Limb (tissue), 2 donors: Measurements from ENCODE around the gene HMGA1.
"Not testable (repeated sequence)": the region's sequence is repeated elsewhere in the genome, so short reads cannot be mapped to it uniquely, and the experiment has no call there.

Experiments
- DNase-seq, 2 donors: peaks; one replicate each; pipeline ENCODE4 v3.0.0-alpha.2; 2016; ENCODE audit errors: extremely low spot score in 2 of 2

HMGA1 gene

DNA sequence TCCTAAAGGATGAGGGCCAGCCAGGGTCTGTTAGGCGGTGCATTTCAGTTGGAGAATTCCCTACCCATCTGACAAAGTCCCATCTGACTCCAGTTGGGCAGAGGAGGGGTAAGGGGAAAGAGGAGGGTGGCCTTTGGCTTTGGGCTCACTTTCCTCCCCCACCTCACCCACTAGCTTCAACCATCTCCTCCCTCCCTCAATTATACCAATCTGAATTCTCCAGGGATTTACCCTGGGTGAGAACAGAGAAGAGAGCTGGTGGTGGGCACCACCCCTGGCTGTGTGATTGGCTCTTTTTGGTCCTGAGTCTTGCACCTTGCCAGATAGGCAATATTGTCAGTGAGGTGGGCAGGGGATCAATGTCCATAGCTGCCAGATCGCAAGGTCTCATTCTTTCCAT, 3.2 kb downstream of the HMGA1 start:
- no peak for DNase-seq

DNA sequence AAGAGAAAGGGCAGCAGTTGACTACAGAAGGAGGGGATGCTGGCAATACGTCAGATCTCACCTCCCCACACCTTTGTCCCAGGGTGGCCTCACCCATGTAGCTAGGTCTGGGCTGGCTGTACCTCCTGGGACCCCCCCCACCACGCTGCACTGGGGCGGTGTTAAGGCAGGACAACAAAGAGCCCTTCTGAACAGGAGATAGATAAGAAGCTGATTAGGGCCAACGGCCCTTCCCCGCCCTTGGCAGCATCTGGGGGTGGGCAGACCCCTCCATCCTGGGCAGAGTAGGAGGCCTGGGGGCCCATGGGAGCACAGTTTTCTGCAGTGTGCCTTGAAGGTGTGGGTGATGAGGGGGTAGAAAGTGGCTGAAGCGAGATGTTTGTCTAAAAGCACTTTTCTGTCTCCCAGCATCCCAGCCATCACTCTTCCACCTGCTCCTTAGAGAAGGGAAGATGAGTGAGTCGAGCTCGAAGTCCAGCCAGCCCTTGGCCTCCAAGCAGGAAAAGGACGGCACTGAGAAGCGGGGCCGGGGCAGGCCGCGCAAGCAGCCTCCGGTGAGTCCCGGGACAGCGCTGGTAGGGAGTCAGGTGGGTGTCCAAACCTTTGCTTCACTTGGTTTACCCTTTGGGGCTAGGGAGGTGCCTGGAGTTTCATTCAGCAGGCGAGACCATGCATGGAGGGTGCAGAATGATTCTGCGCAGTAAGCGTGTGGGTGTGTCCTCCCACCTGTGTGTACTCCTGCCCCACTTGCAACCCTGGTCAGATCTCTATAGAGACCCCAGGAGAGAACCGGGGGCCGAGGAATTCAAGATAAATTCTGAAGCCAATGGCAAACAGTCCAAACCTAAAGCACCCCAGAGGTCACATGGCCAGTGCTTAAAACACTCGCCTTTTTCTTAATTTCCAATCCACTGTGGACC, 3.9 kb downstream of the HMGA1 start:
- no peak for DNase-seq

DNA sequence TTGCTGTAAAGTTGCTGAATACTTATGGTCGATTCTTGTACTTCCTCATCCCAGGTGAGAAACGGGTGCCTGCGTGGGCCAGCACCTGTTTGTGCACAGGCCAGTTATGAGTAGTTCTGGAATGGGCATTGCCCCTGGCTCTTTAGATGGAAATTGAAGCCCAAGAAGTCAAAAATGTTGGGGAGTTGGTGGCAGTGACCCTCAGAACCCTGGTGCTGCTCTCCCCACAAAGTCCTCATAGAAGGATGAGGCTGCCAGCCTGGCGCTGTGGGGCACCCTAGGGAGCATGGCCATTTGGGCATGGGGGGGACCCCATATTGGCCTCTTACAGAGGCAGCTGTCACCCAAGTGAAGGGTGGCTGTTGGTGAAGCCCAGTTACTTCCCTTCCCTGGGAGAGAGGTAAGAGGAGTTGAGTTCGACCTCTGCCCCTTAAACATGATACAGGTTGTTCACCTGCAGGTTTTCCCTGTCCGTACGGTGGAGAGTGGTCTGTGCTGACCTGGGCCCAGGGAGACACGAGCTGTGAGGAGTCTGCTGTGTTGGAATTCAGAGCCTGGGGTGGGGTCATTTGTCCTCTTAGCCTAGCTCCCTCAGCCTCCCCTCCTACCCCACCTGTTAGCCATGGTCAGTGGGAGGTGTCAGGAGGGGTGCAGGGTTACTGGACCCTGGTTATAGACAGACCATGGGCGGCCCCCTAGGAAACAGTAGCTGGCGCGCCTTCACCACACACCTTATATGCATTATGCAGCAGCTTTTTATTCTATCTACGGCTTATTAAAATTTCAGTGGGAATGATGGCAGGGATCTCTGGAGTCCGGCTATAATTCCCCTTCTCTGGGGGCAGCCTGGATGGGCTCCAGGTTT, 4.9 kb downstream of the HMGA1 start:
- DNase-seq = no peak

DNA sequence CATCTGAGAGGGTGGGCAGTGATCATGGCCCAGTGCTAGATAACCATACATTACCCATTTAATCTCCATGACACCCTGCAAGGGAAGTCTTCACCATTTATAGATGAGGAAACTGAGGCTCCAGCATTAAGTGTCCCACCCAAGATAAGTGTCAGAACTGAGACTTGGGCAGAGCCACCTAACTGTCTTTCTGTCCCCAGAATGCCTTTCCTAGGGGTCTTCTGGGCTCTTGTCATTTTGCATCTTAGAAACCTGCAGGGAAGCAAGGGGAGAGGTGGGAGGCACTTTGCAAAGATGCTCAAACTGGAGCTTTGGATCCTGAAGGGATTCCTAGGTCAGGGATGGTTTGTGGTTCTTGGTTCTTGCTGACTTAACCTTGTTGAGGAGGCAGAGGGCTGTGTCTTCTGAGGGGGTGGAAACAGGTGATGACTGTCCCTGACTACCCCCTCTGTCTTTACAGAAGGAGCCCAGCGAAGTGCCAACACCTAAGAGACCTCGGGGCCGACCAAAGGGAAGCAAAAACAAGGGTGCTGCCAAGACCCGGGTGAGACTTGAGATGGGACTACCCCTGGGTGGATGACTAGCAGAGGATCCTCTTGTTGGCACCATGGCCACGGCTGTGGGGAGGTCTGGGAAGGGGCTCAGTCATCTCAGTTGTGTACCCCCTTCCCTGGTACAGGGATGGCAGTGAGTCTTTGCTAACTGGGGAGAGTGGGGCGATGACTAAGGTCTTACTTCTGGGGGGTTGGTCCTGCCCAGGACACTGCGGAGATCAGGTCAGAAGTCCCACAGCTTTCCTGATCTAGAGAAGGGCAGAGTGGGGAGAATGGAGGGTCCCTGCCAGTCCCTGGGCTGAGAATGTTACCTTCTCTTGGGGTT, 5.8 kb downstream of the HMGA1 start:
- DNase-seq = no peak

DNA sequence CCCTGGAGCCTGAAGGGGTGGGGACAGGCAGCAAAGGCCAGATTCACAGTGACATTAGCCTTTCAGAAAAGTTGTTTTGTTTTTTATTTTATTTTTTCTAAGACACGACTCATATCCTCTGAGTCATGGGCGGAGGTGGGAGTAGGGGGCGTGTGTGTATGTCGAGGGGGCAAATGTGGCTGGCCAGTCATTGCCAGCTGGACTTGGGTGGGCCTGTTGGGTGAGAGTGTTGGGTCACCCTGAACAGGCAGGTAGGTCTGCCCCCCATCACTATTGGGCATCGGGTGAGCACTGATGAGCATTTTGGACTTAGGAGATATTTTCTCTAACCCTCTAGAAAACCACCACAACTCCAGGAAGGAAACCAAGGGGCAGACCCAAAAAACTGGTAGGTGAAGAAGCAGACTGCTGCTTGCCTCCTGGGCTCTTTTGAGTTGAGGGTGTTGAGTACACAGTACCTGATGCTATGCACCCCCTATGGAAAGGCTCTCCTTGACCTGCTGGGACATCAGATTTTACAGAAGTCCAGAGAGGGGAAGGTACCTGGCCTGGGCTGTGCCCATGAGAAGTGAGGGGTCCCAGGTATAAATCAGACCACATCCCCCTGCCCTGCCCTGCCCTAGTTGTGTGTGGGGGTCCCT, 6.6 kb downstream of the HMGA1 start:
- DNase-seq = no peak

DNA sequence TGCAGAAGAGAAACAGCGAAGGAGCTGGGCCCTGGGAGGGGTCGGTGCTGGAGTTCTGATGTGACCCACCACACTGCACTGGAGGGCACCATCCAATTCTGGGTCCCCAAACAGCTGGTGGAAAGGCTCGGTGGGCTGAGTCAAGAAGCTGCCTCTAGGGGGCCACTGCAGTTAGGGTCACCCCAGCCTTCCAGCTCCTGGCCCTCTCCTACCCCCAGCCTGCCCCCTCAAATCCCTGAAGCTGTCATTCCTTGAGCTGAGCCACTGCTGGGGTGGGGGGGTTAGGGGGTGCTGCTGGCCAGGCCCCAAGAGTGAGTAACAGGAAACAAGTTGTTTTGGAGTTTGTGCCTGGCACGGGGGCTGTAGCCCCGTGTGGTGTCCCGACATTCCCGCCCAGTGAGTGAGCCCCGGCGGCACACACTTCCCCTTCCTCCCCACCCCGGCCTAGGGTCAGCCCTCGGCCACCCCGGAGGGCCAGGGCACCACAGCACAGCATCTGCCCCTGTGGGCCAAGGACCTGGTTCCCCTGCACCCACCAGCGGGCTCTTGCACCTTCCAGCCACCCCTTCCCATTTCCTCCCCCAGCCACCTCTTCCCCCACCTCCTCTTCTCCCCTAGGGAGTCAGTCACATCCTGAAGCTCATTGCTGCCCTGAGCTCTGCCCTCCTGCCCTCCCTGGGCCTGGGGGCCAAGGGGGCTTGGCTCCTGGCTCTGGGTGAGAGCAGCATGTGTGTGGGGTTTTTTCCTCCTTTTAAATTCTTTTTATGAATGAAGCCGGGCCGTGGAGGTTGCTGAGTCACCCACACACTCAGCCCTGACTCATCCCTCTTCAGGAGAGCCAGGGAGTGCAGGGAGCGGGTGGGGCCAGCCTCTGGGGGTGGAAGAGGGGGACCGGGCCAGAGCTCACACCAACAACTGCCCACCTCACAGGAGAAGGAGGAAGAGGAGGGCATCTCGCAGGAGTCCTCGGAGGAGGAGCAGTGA, 7.5 kb downstream of the HMGA1 start:
- DNase-seq = no peak

DNA sequence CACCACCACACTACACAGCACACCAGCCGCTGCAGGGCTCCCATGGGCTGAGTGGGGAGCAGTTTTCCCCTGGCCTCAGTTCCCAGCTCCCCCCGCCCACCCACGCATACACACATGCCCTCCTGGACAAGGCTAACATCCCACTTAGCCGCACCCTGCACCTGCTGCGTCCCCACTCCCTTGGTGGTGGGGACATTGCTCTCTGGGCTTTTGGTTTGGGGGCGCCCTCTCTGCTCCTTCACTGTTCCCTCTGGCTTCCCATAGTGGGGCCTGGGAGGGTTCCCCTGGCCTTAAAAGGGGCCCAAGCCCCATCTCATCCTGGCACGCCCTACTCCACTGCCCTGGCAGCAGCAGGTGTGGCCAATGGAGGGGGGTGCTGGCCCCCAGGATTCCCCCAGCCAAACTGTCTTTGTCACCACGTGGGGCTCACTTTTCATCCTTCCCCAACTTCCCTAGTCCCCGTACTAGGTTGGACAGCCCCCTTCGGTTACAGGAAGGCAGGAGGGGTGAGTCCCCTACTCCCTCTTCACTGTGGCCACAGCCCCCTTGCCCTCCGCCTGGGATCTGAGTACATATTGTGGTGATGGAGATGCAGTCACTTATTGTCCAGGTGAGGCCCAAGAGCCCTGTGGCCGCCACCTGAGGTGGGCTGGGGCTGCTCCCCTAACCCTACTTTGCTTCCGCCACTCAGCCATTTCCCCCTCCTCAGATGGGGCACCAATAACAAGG, 8.5 kb downstream of the HMGA1 start:
- DNase-seq = not testable (repeated sequence)

DNA sequence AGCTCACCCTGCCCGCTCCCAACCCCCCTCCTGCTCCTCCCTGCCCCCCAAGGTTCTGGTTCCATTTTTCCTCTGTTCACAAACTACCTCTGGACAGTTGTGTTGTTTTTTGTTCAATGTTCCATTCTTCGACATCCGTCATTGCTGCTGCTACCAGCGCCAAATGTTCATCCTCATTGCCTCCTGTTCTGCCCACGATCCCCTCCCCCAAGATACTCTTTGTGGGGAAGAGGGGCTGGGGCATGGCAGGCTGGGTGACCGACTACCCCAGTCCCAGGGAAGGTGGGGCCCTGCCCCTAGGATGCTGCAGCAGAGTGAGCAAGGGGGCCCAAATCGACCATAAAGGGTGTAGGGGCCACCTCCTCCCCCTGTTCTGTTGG, 9.1 kb downstream of the HMGA1 start:
- not testable (repeated sequence) for DNase-seq

DNA sequence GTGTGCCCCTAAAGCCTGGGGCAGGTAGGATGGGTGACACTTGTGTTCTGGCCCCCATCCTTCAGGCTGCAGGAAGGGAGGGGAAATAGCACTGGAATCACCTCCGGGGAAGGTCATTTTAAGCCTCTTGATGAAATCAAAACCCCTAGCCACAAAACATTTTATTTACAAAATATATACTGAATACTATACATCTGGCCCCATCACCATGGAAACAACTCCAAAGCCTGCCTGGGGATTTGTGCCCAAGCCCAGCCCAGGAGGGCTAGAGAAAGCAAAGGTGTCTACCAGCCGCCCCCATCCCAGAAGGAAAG, 9.5 kb downstream of the HMGA1 start:
- no peak for DNase-seq

DNA sequence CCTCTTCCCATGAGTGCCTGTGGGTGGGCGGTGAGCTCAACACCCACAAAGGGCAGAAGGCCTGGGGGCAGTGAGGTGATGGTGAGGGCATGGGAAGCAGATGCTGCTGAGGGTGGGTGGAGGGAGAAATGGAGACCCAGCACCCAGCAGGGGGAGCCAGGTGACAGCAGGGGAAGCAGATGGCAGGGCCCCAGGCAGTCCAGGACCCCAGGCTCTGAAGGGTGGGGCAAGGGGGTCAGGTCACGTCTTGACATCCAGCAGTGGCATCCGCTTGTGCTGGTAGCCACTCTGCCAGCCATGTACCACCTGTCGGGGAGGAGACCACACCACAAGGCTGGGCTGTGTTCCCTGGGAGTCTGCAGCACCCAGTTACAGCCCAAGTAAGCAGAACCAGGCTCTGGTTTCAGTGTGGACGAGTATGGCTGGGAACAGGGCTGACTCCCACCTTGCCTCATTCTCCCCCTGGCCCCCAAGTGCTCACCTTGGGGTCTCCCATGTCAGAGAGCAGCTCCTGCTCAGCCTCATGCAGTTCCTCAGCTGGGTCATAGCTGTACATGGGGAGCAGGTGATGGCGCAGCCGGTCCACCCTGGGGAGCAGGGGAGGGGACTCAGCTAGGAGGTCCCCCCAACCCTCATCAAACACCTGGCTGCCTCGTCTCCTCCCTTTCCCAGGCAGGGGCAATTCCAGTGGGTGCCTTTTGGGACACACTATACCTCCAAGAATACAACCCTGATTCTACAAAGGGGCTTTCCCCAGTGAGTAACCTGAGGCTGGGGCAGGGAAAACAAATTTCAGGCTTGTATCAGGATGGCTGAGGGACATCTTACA, 10.1 kb downstream of the HMGA1 start:
- DNase-seq = no peak

DNA sequence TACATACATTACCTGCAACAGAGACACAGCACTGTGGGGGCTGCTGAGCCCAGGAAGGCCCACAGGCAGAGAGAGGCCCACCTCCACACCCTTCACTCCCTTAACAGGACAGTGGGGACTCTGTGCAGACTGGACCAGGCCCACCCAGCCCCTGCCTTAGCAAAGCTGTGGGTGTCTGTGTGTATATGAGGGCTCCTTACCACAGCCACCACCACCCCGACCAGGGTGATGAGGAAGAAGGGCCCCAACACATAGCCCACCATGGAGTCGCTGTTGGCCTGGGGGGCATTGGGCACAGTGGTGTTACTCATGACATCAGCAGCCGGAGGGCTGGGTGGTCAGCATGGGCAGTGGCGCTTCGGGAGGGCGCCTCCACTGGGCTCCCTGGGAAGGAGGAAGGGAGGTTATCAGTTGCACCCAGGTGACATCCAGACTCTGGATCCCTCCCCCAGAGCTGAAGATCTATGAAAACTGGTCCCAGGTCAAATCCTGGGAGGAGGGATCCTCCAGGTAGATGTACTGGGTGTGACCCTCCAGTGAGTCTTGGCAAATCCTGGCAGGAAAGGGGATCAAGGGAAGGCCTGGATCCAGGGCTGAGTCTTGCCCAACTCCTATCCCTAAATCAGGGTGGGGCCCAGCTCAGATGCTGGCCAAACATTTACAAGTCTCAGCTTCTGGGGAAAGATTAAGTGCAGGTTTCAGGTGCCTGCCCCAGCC, 11.0 kb downstream of the HMGA1 start:
- no peak for DNase-seq

DNA sequence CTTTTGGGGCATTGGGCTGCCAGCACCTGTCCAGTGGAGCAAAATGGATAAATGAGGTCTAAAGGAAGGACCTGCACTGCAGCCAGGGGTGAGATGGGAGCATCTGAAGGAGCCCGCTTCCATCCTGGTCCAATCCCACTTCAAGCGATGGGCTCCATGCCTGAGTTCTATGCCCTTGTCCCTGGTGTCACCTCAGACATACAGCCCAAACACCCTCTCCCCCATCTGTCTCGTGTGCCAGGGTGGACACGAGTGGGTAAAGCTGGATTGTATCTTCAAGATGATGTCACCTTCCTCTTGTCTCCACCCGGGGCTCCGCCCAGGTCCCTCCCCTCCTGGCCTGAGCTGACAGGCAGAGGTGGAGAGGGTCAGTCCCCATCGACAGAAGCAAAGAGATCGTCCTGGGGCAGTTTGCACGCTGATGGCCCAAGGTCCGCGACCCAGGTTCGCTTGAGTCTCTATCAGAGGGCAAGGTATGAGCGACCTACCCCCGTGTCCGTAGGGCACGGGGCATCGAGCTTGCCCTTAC, 11.6 kb downstream of the HMGA1 start:
- no peak for DNase-seq

DNA sequence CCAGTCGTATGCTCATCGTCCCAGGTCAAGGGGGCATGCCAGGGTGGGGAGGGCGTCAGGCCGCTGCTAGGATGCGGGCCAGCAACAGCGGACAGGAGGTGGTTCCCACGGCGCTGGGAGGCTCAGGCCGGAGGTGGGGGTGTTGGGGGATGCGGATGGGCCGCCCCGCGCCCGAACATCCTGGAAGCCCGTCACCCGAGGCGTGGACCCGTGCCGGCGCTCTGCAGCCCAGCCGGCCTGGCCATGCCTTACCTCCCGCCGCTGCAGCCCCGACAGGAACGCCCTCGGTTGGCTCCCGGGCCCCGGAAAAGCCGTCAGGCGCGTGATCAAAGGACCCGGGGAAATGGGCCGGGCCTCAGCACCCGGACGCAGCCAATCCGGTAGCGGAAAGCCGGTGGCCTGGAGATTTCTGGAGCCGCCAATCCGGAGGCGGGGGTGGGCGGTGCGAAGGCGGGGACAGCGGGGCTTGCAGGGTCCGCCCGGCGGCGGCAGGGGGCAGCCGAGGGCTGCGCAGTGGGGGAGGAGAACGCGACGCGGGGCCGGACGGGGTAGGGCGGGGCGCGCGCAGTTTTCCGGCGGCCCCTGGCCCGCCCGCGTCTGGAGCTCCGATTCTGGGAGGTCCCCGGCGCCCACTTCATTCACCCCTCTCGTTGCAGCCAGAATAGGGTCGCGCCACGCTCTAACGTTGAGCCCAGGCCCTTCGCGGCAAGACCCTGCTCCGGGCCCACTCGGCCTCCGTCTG, 12.2 kb downstream of the HMGA1 start, which contains the start of gene SMIM29:
Gene SMIM29, minus strand, starts transcription at position 280 of the 742 bp plus-strand sequence. CDS start 1,215 bp downstream, outside the sequence.
- peak; percentile 92 to 99 for DNase-seq

DNA sequence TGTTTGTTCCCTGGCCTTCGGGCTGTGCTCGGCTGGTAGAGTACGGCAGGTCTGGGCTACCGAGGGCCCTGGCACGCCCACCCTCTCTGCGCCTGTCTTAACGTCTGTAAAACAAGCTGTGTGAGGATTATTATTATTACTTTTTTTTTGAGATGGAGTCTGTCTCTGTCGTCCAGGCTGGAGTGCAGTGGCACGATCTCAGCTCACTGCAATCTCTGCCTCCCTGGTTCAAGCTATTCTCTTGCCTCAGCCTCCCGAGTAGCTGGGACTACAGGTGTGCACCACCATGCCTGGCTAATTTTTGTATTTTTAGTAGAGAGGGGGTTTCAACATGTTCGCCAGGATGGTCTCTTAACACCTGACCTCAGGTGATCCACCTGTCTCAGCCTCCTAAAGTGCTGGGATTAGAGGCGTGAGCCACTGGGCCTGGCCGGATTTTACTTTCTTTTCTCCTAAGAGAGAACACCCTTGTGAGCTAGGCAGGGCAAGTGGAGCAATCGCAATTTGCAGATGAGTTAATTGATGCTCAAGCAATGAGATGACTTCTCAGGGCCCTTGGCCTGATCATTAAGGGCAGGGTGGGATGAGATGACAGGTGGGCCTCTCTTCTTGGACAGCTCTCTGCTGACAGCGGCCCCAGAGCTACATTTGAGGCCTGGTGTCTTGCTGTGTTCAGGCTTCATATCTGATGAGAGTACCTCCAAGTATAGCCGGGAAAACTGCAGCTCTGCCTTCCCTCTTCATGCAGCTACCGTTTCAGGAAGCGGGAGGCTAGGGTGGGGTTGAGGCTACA, 13.0 kb downstream of the HMGA1 start:
- no peak for DNase-seq

DNA sequence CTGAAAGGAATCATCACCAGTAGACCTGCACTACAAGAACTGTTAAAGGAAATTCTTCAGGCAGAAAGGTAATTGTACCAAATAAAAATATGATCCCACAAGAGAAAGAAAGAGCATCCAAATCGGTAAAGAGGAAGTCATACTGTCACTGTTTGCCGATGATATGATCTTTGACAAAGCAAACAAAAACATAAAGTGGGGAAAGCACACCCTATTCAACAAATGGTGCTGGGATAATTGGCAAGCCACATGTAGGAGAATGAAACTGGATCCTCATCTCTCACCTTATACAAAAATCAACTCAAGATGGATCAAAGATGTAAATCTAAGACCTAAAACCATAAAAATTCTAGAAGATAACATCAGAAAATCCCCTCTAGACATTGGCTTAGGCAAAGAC, 15.7 kb downstream of the HMGA1 start:
- DNase-seq = not testable (repeated sequence)
